ENCODE data around the gene BRF1. TPM values are rescaled to one million over a fixed set of nuclear protein-coding genes. Genes with fewer than 3 reads are reported as not detected.

BRF1 gene
- total RNA-seq, 4 donors from 2014 or later, result 44.5 to 99.6 (median 56.2) TPM

DNA sequence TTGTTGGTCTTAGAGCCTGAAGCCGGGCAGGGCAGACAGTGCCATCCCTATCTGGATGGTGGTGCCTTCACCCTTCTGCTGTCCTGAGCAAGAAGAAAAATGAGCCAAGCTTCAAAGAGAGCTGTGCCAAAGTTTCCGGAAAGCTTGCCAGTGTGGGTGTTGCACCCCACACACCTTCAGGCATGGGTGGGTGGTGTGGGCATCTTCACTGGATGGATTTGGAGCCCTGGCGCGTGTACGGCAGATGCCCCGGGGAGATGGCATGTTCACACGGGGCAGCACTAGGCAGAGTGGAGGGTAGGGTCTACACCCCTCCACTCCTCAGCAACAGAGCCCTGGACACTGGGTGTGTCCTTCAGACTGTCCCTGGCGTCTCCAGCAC, 46.8 kb upstream of the BRF1 start:
- Histone ChIP-seq H3K9me3 (no peaks in the 10 kb centered on the region), H3K27ac (no peak overlapping the region), H3K36me3 (no peaks in the 10 kb centered on the region), H3K4me1 (peaks cover 0 to 11% of the 10 kb centered on the region in 2 donors), H3K27me3 (no peaks in the 10 kb centered on the region), H3K4me3 (replicated peaks in 1 of 3) (no peak overlapping the region)
- TF ChIP-seq, protein P1, sequence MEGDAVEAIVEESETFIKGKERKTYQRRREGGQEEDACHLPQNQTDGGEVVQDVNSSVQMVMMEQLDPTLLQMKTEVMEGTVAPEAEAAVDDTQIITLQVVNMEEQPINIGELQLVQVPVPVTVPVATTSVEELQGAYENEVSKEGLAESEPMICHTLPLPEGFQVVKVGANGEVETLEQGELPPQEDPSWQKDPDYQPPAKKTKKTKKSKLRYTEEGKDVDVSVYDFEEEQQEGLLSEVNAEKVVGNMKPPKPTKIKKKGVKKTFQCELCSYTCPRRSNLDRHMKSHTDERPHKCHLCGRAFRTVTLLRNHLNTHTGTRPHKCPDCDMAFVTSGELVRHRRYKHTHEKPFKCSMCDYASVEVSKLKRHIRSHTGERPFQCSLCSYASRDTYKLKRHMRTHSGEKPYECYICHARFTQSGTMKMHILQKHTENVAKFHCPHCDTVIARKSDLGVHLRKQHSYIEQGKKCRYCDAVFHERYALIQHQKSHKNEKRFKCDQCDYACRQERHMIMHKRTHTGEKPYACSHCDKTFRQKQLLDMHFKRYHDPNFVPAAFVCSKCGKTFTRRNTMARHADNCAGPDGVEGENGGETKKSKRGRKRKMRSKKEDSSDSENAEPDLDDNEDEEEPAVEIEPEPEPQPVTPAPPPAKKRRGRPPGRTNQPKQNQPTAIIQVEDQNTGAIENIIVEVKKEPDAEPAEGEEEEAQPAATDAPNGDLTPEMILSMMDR (IDR thresholded peaks at IDR 0.05), result no peak
- no peak for TF ChIP-seq POLR2A (IDR thresholded peaks at IDR 0.05)
- WGBS, 2 donors, result 80 to 89% methylated on average over 3 to 8 of the region's 8 CpGs
- DNase-seq, result no peak
- intact Hi-C loops (cut with DNase I), result no loop called here

DNA sequence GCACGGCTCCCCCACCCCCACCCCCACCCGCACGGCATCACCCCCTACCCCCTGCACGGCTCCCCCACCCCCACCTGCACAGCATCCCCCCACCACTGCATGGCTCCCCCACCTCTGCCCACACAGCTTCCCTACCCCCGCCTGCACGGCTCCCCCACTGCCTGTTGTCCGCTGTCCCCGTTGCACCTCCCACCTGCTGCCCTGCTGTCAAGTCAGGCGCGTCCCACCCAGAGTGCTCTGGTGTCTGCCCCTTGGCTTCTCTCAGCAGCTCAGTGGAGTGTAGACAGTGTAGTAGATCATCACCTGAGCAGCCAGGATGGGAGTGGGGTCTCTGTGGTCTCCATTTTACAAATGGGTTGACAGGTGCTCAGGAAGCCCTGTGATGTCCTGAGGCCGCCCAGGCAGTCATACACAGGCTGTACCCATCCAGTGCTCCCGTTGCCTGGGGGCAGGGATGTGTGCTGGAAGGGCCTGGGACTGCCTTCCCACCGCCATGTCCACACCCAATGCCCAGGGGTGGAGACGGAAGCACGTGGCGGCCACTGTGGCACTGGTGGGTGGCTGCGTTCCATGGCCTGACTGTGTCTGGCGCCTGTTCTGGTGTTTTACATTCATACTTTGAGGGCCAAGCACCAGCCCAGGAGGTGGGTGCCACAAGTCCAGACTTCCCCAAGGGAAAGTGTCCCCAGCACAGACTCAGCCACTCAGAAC, 46.2 kb upstream of the BRF1 start:
- H3K27ac ChIP-seq, result no peak overlapping the region

DNA sequence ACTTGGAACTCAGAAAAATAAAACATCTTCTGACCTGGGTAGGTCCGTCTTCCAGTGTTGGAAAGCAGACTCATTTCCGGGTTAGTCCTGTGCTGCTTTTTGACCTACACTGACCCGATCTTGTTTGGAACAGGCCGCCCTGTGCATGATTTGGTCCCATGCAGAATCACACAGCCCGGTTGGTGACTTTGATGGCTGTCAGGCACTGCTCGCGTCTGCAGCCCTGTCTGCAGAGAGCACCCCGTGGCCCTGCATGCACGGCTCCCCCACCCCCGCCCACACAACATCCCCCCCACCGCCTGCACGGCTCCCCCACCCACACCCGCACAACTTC, 45.4 kb upstream of the BRF1 start:
- Histone ChIP-seq H3K36me3 (no peaks in the 10 kb centered on the region), H3K27me3 (no peaks in the 10 kb centered on the region), H3K4me3 (replicated peaks in 1 of 3) (no peak overlapping the region), H3K9me3 (no peaks in the 10 kb centered on the region), H3K4me1 (peaks cover 0 to 8% of the 10 kb centered on the region in 2 donors), H3K27ac (no peak overlapping the region)
- intact Hi-C loops (cut with DNase I), result no loop called here
- no peak for TF ChIP-seq POLR2A (IDR thresholded peaks at IDR 0.05)
- TF ChIP-seq, protein P1 (IDR thresholded peaks at IDR 0.05), result no peak
- DNase-seq, result no peak
- 80 to 88% methylated on average over 8 to 12 of the region's 13 CpGs for WGBS, 2 donors

More for the DNA sequence above, 46.2 kb upstream of the BRF1 start:
- H3K4me3 ChIP-seq (replicated peaks in 1 of 3), result no peak overlapping the region
- 61 to 94% methylated on average over 6 to 13 of the region's 18 CpGs for WGBS, 2 donors
- intact Hi-C loops (cut with DNase I), result no loop called here
- peak; percentile 47 to 49 for DNase-seq
- H3K4me1 ChIP-seq, result peaks cover 0 to 11% of the 10 kb centered on the region in 2 donors
- no peaks in the 10 kb centered on the region for H3K9me3 ChIP-seq
- H3K36me3 ChIP-seq, result no peaks in the 10 kb centered on the region
- TF ChIP-seq, protein P1 (IDR thresholded peaks at IDR 0.05), result no peak
- no peak for TF ChIP-seq POLR2A (IDR thresholded peaks at IDR 0.05)
- H3K27me3 ChIP-seq, result no peaks in the 10 kb centered on the region

DNA sequence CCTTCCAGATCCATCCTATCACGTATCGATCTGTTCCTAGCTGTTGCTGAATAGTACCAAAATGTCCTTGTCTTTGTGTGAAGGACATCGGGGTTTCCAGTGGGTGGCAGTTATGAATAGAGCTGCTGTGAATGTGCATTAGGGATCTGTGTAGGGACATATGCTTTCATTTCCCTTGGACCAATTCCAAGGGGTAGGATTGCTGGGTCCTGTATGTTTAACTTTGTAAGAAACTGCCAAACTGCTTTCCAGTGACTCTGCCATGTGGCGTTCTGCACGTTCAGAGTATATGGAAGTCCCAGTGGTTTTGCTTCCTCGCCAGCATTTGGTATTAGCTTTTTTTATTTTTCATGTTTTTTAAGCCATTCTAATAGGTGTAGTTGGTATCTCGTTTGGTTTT, 42.4 kb upstream of the BRF1 start:
- H3K4me3 ChIP-seq (replicated peaks in 1 of 3), result no peak overlapping the region
- H3K27ac ChIP-seq, result no peak overlapping the region

More for the DNA sequence above, 42.4 kb upstream of the BRF1 start:
- intact Hi-C loops (cut with DNase I), result no loop called here
- no peaks in the 10 kb centered on the region for H3K9me3 ChIP-seq
- 83 to 91% methylated on average over 7 of the region's 7 CpGs for WGBS, 2 donors
- DNase-seq, result no peak
- no peaks in the 10 kb centered on the region for H3K27me3 ChIP-seq
- TF ChIP-seq POLR2A (IDR thresholded peaks at IDR 0.05), result no peak
- TF ChIP-seq, protein P1 (IDR thresholded peaks at IDR 0.05), result no peak
- H3K4me1 ChIP-seq, result peaks cover 6 to 20% of the 10 kb centered on the region in 2 donors
- H3K36me3 ChIP-seq, result no peaks in the 10 kb centered on the region

All from thyroid gland (tissue), 4 donors.